Posterior cingulate gyrus (tissue), 11 donors: ENCODE data around the gene IFNAR1.

Experiments used
- DNase-seq, 10 donors: peaks; one replicate each; pipeline versions ENCODE4 v3.0.0 to v3.0.0-alpha.2; 2020 to 2021; ENCODE audit warnings: mixed read lengths in 3 of 10
- intact Hi-C: fragments of 100-400 bp; cut with DNase I; formaldehyde crosslinking; loops from one replicate; pipeline ENCODE4 v1.15.1; 2023

The IFNAR1 gene

GRCh38 chr21:33324291-33325221, at the start of gene IFNAR1:
Gene IFNAR1 (plus strand): TSS chr21:33324970. CDS start chr21:33325056, 86 bp downstream.
- peak; percentile 91 to 100 (median 95) for DNase-seq
- intact Hi-C loops = loop anchor here (2.0 to 10.0 kb wide), 2 partner anchors 58 to 90 kb away; partner anchors contain the start of gene IL10RB

DNA sequence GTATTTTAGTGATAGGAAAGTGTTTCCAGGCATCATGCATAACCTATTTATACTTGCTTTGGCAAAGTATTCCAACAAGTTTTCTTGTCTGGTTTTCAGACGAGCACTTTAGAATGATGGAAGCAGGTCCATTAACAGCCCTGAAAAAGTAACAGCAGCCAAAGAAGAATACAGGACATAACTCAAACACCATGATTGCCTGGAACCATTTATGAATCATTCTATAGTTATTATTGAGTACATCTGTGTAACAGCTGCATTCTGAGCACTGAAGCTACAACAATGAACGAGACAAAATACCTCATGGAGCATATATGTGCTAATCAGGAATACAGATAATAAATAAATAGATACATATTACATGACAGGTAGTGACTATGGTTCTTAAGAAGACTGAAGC, 46.0 kb upstream of the IFNAR1 start:
- no peak for DNase-seq

GRCh38 chr21:33279330-33279820, 45.4 kb upstream of the IFNAR1 start:
- intact Hi-C loops = no loop called here
- DNase-seq = no peak

More for the DNA sequence above, 46.0 kb upstream of the IFNAR1 start:
- intact Hi-C loops = no loop called here

GRCh38 chr21:33281096-33281652, 43.6 kb upstream of the IFNAR1 start:
- DNase-seq = no peak
- intact Hi-C loops = no loop called here

- intact Hi-C loops = no loop called here
- no peak for DNase-seq
Observed at GRCh38 chr21:33283203-33283602, 41.6 kb upstream of the IFNAR1 start.

GRCh38 chr21:33286076-33286475, 38.7 kb upstream of the IFNAR1 start:
- no peak for DNase-seq
- intact Hi-C loops = no loop called here

GRCh38 chr21:33286600-33287456, 37.9 kb upstream of the IFNAR1 start:
- DNase-seq = no peak
- intact Hi-C loops = no loop called here

DNA sequence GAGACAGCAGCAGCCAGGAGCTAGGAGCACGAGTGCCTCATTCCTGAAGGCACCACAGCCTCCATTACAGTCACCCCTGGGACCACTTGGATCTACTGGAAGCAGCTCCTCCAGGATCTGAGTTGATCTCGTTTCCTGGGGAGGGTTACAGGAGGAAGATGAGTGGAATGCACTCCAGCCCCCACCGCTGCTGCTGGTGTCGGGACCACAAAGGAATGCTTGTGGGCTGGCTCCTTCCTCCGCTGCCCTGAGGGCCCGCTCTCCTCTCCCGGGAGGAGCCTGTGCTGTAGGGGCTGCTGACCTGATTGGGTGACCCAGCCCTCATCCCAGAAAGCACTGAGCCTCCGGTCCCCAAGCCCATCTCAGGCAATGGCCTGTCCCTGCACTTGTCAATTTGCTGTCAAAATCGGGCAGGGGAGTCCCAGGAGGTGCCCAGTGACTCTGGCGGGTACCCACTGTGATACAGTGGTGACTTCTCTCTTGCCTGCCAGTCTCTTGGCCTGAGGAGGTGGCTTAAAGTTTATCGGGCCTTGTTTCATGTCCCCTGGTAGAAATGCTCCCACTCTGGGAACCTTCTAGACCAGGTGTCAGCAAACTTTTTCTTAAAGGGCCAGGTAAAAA, 35.5 kb upstream of the IFNAR1 start:
- DNase-seq = no peak
- intact Hi-C loops = no loop called here

DNA sequence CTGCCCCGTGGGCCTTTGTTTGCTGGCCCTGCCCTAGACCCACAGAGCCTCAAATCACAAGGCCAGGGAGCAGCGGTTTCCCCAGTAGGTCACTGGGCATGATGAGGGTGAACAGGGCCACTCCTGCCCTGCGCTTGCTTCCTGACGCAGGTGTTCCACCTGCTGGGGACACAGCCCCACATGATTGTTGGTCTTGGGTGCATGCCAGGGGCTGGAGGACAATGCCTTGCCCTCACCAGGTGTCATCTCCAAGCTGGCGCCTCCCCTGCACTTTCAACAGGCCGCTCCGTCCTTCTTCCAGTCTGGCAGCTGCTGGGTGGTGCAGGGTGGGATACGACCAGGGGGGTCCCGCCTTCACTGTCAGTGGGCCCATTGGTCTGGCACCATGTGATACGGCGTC, 34.3 kb upstream of the IFNAR1 start:
- DNase-seq = peak in 1 of 10 donors; percentile 78
- intact Hi-C loops = no loop called here

GRCh38 chr21:33291686-33292085, 33.1 kb upstream of the IFNAR1 start:
- intact Hi-C loops = no loop called here
- no peak for DNase-seq

GRCh38 chr21:33292724-33293123, 32.0 kb upstream of the IFNAR1 start:
- intact Hi-C loops = no loop called here
- DNase-seq = no peak

- intact Hi-C loops = no loop called here
- peak in 3 of 10 donors; percentile 16 to 87 (median 49) for DNase-seq
Observed at GRCh38 chr21:33293136-33293535, 31.6 kb upstream of the IFNAR1 start.

- no peak for DNase-seq
Observed at GRCh38 chr21:33293811-33294216, 31.0 kb upstream of the IFNAR1 start.

DNA sequence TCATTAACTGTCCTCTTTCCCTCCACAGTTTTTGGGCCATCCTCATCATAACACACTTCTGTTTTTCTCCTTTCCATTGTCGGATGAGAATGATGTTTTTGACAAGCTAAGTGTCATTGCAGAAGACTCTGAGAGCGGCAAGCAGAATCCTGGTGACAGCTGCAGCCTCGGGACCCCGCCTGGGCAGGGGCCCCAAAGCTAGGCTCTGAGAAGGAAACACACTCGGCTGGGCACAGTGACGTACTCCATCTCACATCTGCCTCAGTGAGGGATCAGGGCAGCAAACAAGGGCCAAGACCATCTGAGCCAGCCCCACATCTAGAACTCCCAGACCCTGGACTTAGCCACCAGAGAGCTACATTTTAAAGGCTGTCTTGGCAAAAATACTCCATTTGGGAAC, 28.6 kb upstream of the IFNAR1 start:
- DNase-seq = no peak
- intact Hi-C loops = no loop called here

More at GRCh38 chr21:33293811-33294216, 31.0 kb upstream of the IFNAR1 start:
- intact Hi-C loops = no loop called here

GRCh38 chr21:33299181-33299752, 25.5 kb upstream of the IFNAR1 start:
- DNase-seq = no peak
- intact Hi-C loops = loop anchor here (2.0 kb wide), 1 partner anchor 76 kb away; no protein-coding TSS in a partner anchor

- no peak for DNase-seq
- intact Hi-C loops = no loop called here
Observed at GRCh38 chr21:33300701-33301631, 23.8 kb upstream of the IFNAR1 start.

GRCh38 chr21:33301632-33302002, 23.2 kb upstream of the IFNAR1 start:
- intact Hi-C loops = no loop called here
- no peak for DNase-seq

DNA sequence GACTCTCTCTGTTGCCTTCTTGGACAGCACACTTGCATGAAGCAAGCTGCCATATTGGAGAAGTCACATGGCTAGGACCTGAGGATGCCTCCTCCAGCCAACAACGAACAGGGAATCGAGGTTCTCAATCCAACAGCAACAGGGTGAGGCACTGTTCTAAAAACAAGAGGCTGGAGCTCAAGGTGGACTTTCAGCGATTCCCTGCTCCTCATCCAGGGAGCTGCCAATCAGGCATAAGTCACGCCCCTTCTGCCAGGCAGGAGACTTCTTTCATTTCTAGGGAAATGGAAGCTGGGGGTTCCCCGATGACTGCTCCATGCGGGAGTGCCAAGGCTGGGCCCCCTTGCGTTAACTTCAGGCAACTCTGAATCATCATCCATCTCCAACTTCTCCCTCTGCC, 22.7 kb upstream of the IFNAR1 start:
- intact Hi-C loops = no loop called here
- DNase-seq = no peak

DNA sequence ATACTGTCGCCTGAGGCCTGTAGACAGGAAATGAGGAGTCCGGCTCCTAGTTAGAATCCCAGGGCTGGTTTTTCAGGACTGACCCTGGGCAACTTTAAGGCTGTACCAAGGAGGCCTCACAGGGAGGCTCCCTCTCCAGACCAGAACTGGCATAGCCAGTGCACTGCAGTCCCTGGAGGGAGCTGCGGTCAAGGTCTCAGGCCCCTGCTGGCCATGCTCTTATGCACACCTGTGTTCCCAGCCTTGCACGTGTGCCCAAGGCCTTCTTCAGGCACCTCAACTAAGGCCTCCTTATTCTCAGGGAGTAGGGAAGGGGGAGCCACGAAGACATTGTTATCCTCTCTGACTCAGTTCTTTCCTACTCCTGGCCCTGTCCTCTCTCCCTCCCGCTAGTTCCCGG, 22.0 kb upstream of the IFNAR1 start:
- no peak for DNase-seq
- intact Hi-C loops = no loop called here
